Measurements from ENCODE around the gene OXA1L.

DNA sequence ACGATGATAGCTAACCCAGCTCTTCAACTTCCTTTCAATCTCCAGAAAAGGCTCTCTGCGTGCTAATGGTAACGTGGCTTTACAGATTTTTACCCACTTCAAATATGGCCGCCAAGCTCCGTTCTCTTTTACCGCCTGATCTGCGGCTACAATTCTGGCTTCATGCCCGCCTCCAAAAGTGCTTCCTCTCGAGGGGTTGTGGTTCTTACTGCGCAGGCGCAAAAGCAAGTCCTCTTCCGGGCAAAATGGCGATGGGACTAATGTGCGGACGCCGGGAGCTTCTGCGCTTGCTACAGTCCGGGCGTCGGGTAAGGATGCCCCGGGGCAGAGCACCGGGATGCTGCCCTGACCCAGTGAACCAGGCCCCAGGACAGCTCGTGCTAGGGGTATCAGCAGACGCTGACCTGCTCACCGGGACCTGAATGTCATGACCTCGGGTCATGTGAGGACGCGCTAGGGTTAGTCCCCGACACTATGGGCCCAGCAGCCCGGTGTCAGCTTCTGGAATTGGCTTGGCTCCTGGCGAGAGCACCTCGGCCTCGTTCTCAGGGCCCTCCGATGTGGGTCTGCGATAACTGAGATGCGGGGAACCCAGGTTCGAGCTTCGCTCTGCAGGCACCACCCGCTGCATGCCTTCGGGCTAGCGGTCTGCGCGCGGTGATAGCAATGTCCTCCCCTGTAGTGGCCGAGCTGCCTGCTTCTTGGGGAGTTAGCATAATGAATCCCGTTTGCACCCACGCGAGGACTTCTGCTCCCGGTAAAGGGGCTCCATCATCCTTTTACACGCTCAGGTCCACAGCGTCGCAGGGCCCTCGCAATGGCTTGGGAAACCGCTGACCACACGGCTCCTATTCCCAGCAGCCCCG, at the start of gene OXA1L:
- TF ChIP-seq FOXA1 (IDR thresholded peaks at IDR 0.05) (no peak), SP1 (IDR thresholded peaks at IDR 0.05) (no peak), BHLHE40 (IDR thresholded peaks at IDR 0.05; ENCODE audit: borderline replicate concordance) (no peak), ELF4 (IDR thresholded peaks at IDR 0.05) (peak; percentile 66; the same call in 1 of the 2 replicates), NFRKB (IDR thresholded peaks at IDR 0.05) (peak; percentile 92), SUZ12 (IDR thresholded peaks at IDR 0.05) (no peak)

All from HEK293T (cell line).